HEK293 (cell line): Measurements from ENCODE around the gene ZNF687.

Source experiments
- CTCF ChIA-PET: fragments of 350-600 bp; formaldehyde crosslinking; extraction: SDS; loops from one replicate; lab custom pipeline; 2021; ENCODE audit warnings: antibody characterized with exemption; lab: Yijun Ruan, JAX
- POLR2A ChIA-PET: fragments of 300-600 bp; formaldehyde crosslinking; extraction: SDS; loops from one replicate; lab custom pipeline; 2020; ENCODE audit warnings: antibody characterized with exemption, inconsistent platforms; lab: Yijun Ruan, JAX
- H3K27ac ChIP-seq: fragments of 200-500 bp; sonication (Bioruptor generic); 2 replicates; pipeline ENCODE4 v1.5.1; 2014; ENCODE audit warnings: low read depth, low read length, control low read depth, inconsistent platforms; ENCODE audit errors: extremely low read depth
- H3K36me3 ChIP-seq, 2 experiments: fragments of 200-500 bp in 1 of 2; sonication (Bioruptor generic) in 1 of 2; 1 replicate in 1 of 2; 2 replicates in 1 of 2; pipeline ENCODE4 v1.5.1; 2014 to 2017; ENCODE audit warnings: inconsistent platforms in 2 of 2, low read length in 2 of 2; ENCODE audit not compliant: control insufficient read depth in 2 of 2, insufficient read depth in 1 of 2
- H3K4me1 ChIP-seq: fragments of 200-500 bp; sonication (Bioruptor generic); 2 replicates; pipeline ENCODE4 v1.5.1; 2014; ENCODE audit warnings: mild to moderate bottlenecking, low read length, inconsistent platforms; ENCODE audit not compliant: control insufficient read depth, insufficient read depth
- H3K4me3 ChIP-seq: 2 replicates; pipeline ENCODE4 v1.5.1; 2011; ENCODE audit warnings: low read depth, mild to moderate bottlenecking, control low read depth, low read length, moderate library complexity
- H3K9me3 ChIP-seq: fragments of 200-500 bp; sonication (Bioruptor generic); 2 replicates; pipeline ENCODE4 v1.5.1; 2014; ENCODE audit warnings: low read depth, low read length, inconsistent platforms; ENCODE audit not compliant: control insufficient read depth, insufficient read depth
- FEZF1 ChIP-seq: fragments of 450-650 bp; formaldehyde crosslinking; IDR thresholded peaks from 2 replicates; pipeline ENCODE4 v1.5.1; 2016; ENCODE audit warnings: missing biosample characterization, missing genetic modification characterization
- HOXC10 ChIP-seq: sonication (generic); formaldehyde crosslinking; IDR thresholded peaks from 2 replicates; pipeline ENCODE4 v1.8.1; 2023; ENCODE audit warnings: mild to moderate bottlenecking, missing genetic modification reagents
- MYNN ChIP-seq: fragments of 450-650 bp; formaldehyde crosslinking; IDR thresholded peaks from 2 replicates; pipeline ENCODE4 v1.5.1; 2016; ENCODE audit warnings: missing biosample characterization, missing genetic modification characterization, borderline replicate concordance
- MZF1 ChIP-seq: fragments of 450-650 bp; formaldehyde crosslinking; IDR thresholded peaks from 2 replicates; pipeline ENCODE4 v1.5.1; 2017; ENCODE audit warnings: missing biosample characterization, missing genetic modification characterization, borderline replicate concordance
- OVOL3 ChIP-seq: fragments of 450-650 bp; formaldehyde crosslinking; IDR thresholded peaks from 2 replicates; pipeline ENCODE4 v1.5.1; 2016; ENCODE audit warnings: missing biosample characterization, missing genetic modification characterization
- RBAK ChIP-seq: fragments of 450-650 bp; formaldehyde crosslinking; IDR thresholded peaks from 2 replicates; pipeline ENCODE4 v1.5.1; 2016; ENCODE audit warnings: missing biosample characterization, missing genetic modification characterization
- SP2 ChIP-seq: fragments of 450-650 bp; formaldehyde crosslinking; IDR thresholded peaks from 2 replicates; pipeline ENCODE4 v1.5.1; 2016; ENCODE audit warnings: missing biosample characterization, missing genetic modification characterization
- SP7 ChIP-seq: fragments of 450-650 bp; formaldehyde crosslinking; IDR thresholded peaks from 2 replicates; pipeline ENCODE4 v1.5.1; 2016; ENCODE audit warnings: missing biosample characterization, missing genetic modification characterization
- WT1 ChIP-seq: fragments of 450-650 bp; formaldehyde crosslinking; IDR thresholded peaks from 2 replicates; pipeline ENCODE4 v1.5.1; 2016; ENCODE audit warnings: missing biosample characterization, missing genetic modification characterization
- ZFP3 ChIP-seq: fragments of 450-650 bp; formaldehyde crosslinking; IDR thresholded peaks from 2 replicates; pipeline ENCODE4 v1.5.1; 2016; ENCODE audit warnings: low read depth, missing biosample characterization, missing genetic modification characterization
- ZFP37 ChIP-seq: fragments of 450-650 bp; formaldehyde crosslinking; IDR thresholded peaks from 2 replicates; pipeline ENCODE4 v1.5.1; 2016; ENCODE audit warnings: missing biosample characterization, missing genetic modification characterization
- ZNF140 ChIP-seq: fragments of 450-650 bp; formaldehyde crosslinking; IDR thresholded peaks from 2 replicates; pipeline ENCODE4 v1.5.1; 2016; ENCODE audit warnings: missing biosample characterization, missing genetic modification characterization
- ZNF19 ChIP-seq: fragments of 450-650 bp; formaldehyde crosslinking; IDR thresholded peaks from 2 replicates; pipeline ENCODE4; 2016; ENCODE audit warnings: missing biosample characterization, missing genetic modification characterization, low read depth
- ZNF221 ChIP-seq: fragments of 450-650 bp; formaldehyde crosslinking; IDR thresholded peaks from 2 replicates; pipeline ENCODE4 v1.5.1; 2017; ENCODE audit warnings: missing biosample characterization, missing genetic modification characterization, borderline replicate concordance
- ZNF335 ChIP-seq: fragments of 450-650 bp; formaldehyde crosslinking; conservative IDR thresholded peaks from 2 replicates; pipeline ENCODE4 v1.5.1; 2016; ENCODE audit warnings: missing biosample characterization, missing genetic modification characterization
- ZNF341 ChIP-seq: fragments of 450-650 bp; formaldehyde crosslinking; IDR thresholded peaks from 2 replicates; pipeline ENCODE4; 2016; ENCODE audit warnings: low read depth, missing biosample characterization, missing genetic modification characterization
- ZNF423 ChIP-seq: fragments of 450-650 bp; formaldehyde crosslinking; IDR thresholded peaks from 2 replicates; pipeline ENCODE4 v1.5.1; 2016; ENCODE audit warnings: missing biosample characterization, missing genetic modification characterization
- ZNF501 ChIP-seq: fragments of 450-650 bp; formaldehyde crosslinking; IDR thresholded peaks from 2 replicates; pipeline ENCODE4 v1.5.1; 2016; ENCODE audit warnings: missing biosample characterization, missing genetic modification characterization
- ZNF558 ChIP-seq: fragments of 450-650 bp; formaldehyde crosslinking; IDR thresholded peaks from 2 replicates; pipeline ENCODE4 v1.5.1; 2016; ENCODE audit warnings: missing biosample characterization, missing genetic modification characterization
- ZNF585B ChIP-seq: fragments of 450-650 bp; formaldehyde crosslinking; IDR thresholded peaks from 2 replicates; pipeline ENCODE4 v1.5.1; 2016; ENCODE audit warnings: missing biosample characterization, missing genetic modification characterization
- ZNF600 ChIP-seq: fragments of 450-650 bp; formaldehyde crosslinking; IDR thresholded peaks from 2 replicates; pipeline ENCODE4 v1.5.1; 2016; ENCODE audit warnings: missing biosample characterization, missing genetic modification characterization
- ZNF623 ChIP-seq: fragments of 450-650 bp; formaldehyde crosslinking; IDR thresholded peaks from 2 replicates; pipeline ENCODE4 v1.5.1; 2016; ENCODE audit warnings: missing biosample characterization, missing genetic modification characterization
- ZNF624 ChIP-seq: fragments of 450-650 bp; formaldehyde crosslinking; IDR thresholded peaks from 2 replicates; pipeline ENCODE4 v1.5.1; 2017; ENCODE audit warnings: missing biosample characterization, missing genetic modification characterization
- ZNF677 ChIP-seq: fragments of 450-650 bp; IDR thresholded peaks from 2 replicates; pipeline ENCODE4 v1.5.0; 2018; ENCODE audit warnings: missing biosample characterization, mild to moderate bottlenecking, missing genetic modification characterization, moderate library complexity
- ZNF707 ChIP-seq: fragments of 450-650 bp; formaldehyde crosslinking; IDR thresholded peaks from 2 replicates; pipeline ENCODE4 v1.5.1; 2016; ENCODE audit warnings: missing biosample characterization, missing genetic modification characterization
- ZNF76 ChIP-seq: fragments of 450-650 bp; formaldehyde crosslinking; IDR thresholded peaks from 2 replicates; pipeline ENCODE4; 2016; ENCODE audit warnings: low read depth, missing biosample characterization, missing genetic modification characterization, borderline replicate concordance
- ZNF792 ChIP-seq: fragments of 450-650 bp; formaldehyde crosslinking; IDR thresholded peaks from 2 replicates; pipeline ENCODE4 v1.5.1; 2016; ENCODE audit warnings: missing biosample characterization, missing genetic modification characterization
- TF ChIP-seq, protein P1 (sequence below): fragments of 450-650 bp; formaldehyde crosslinking; IDR thresholded peaks from 2 replicates; pipeline ENCODE4 v1.5.1; 2016; ENCODE audit warnings: missing biosample characterization, missing genetic modification characterization
- TF ChIP-seq, protein P2 (sequence below): fragments of 450-650 bp; formaldehyde crosslinking; conservative IDR thresholded peaks from 2 replicates; pipeline ENCODE4 v1.5.1; 2016; ENCODE audit warnings: low read depth, missing biosample characterization, missing genetic modification characterization
- TF ChIP-seq, protein P3 (sequence below): fragments of 450-650 bp; formaldehyde crosslinking; IDR thresholded peaks from 2 replicates; pipeline ENCODE4 v1.5.1; 2016; ENCODE audit warnings: missing biosample characterization, missing genetic modification characterization
- TF ChIP-seq, protein P4 (sequence below): fragments of 450-650 bp; formaldehyde crosslinking; IDR thresholded peaks from 2 replicates; pipeline ENCODE4 v1.5.1; 2016; ENCODE audit warnings: missing biosample characterization, missing genetic modification characterization, low read depth

The ZNF687 gene

DNA sequence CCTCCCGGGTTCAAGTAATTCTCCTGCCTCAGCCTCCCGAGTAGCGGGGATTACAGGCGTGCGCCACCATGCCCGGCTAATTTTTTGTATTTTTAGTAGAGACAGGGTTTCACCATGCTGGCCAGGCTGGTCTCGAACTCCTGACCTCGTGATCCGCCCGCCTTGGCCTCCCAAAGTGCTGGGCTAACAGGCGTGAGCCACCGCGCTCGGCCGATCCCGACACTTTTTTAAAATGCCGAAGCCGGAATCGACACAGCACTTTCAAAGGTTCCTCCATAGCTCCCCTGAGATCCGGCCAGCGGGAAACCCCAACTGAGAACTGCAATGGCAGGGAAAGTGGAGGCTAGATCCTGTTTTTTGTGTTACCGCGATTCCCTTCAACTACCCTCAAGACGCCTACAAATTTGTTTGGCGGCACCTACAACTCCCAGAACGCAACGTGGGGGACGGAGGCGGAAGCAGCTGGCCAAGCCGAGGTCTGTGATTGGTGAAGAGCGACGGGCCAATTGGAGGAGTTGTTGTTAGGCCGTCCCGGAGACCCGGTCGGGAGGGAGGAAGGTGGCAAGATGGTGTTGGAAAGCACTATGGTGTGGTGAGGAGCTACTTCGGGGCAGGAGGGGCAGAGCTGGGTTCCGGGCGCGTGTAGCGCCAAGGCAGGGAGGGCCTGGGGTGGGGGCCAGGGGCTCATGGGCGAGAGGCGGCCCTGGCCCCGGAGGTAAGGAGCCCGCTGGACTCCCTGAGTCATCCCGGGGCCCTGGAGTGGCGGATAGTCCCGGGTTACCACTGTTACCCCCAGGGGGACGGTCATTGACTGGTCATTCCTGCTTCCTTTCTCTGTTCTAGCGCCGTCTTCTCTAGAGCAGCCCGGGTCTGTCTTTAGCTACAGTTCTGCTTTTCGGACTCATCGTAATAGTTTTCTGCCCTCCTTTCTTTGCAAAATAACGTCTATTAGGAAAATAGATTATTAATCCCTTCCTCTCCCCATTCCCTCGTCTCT is 27.6 kb upstream of the ZNF687 start, which contains the start of gene PSMD4:
TSS of gene PSMD4 (plus strand) at position 518 of the 997 bp plus-strand sequence. CDS start at position 567, 49 bp downstream.
- Histone ChIP-seq H3K36me3 (peaks cover 1 to 9% of the 10 kb centered on the region in 2 experiments), H3K4me1 (peaks cover 2% of the 10 kb centered on the region; the same call in 1 of the 2 replicates), H3K27ac (peak within 1 kb of the TSS; percentile 42), H3K4me3 (peak within 1 kb of the TSS; percentile 92), H3K9me3 (no peaks in the 10 kb centered on the region)
- CTCF ChIA-PET = interaction anchor here (0.7 to 1.5 kb wide), 4 partner anchors 25 to 87 kb away, joined by 3 to 6 read pairs (median 4); no protein-coding TSS in a partner anchor
- POLR2A ChIA-PET = interaction anchor here (0.6 to 2.3 kb wide), 21 partner anchors 9 to 210 kb away, joined by 3 to 24 read pairs (median 4); partner anchors contain the start of genes CDC42SE1, MLLT11, PIP5K1A and PSMB4
- TF ChIP-seq, protein P1, sequence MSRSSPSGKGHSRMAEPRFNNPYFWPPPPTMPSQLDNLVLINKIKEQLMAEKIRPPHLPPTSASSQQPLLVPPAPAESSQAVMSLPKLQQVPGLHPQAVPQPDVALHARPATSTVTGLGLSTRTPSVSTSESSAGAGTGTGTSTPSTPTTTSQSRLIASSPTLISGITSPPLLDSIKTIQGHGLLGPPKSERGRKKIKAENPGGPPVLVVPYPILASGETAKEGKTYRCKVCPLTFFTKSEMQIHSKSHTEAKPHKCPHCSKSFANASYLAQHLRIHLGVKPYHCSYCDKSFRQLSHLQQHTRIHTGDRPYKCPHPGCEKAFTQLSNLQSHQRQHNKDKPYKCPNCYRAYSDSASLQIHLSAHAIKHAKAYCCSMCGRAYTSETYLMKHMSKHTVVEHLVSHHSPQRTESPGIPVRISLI (tag by site-specific recombination) = no peak
- TF ChIP-seq ZNF341 (peak; percentile 65), ZNF221 (tag by site-specific recombination) (no peak), ZNF140 (tag by site-specific recombination) (no peak), ZNF76 (tag by site-specific recombination) (peak; percentile 85), FEZF1 (no peak), ZNF19 (no peak), MYNN (tag by site-specific recombination) (no peak), SP2 (tag by site-specific recombination) (peak; percentile 90), ZFP3 (tag by site-specific recombination) (no peak), ZNF335 (tag by site-specific recombination) (peak; percentile 86), OVOL3 (tag by site-specific recombination) (0 out of 2 replicates have a peak, but pooled peaks have one; percentile 28), ZNF623 (tag by site-specific recombination) (peak; percentile 14; the same call in 1 of the 2 replicates), ZNF423 (tag by site-specific recombination) (no peak), ZNF501 (tag by site-specific recombination) (peak; percentile 81; the same call in 1 of the 2 replicates), ZNF792 (tag by site-specific recombination) (no peak), MZF1 (tag by site-specific recombination) (no peak), ZNF624 (tag by site-specific recombination) (no peak), SP7 (tag by site-specific recombination) (peak; percentile 51; the same call in 1 of the 2 replicates), ZNF600 (tag by site-specific recombination) (peak; percentile 90), RBAK (no peak), HOXC10 (CRISPR knock-in tag) (no peak), ZFP37 (tag by site-specific recombination) (peak; percentile 75), WT1 (tag by site-specific recombination) (peak; percentile 32; the same call in 1 of the 2 replicates), ZNF707 (no peak), ZNF677 (tag by site-specific recombination) (no peak), ZNF585B (no peak), ZNF558 (tag by site-specific recombination) (peak; percentile 45; the same call in 1 of the 2 replicates)
- TF ChIP-seq, protein P2, sequence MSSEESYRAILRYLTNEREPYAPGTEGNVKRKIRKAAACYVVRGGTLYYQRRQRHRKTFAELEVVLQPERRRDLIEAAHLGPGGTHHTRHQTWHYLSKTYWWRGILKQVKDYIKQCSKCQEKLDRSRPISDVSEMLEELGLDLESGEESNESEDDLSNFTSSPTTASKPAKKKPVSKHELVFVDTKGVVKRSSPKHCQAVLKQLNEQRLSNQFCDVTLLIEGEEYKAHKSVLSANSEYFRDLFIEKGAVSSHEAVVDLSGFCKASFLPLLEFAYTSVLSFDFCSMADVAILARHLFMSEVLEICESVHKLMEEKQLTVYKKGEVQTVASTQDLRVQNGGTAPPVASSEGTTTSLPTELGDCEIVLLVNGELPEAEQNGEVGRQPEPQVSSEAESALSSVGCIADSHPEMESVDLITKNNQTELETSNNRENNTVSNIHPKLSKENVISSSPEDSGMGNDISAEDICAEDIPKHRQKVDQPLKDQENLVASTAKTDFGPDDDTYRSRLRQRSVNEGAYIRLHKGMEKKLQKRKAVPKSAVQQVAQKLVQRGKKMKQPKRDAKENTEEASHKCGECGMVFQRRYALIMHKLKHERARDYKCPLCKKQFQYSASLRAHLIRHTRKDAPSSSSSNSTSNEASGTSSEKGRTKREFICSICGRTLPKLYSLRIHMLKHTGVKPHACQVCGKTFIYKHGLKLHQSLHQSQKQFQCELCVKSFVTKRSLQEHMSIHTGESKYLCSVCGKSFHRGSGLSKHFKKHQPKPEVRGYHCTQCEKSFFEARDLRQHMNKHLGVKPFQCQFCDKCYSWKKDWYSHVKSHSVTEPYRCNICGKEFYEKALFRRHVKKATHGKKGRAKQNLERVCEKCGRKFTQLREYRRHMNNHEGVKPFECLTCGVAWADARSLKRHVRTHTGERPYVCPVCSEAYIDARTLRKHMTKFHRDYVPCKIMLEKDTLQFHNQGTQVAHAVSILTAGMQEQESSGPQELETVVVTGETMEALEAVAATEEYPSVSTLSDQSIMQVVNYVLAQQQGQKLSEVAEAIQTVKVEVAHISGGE (tag by site-specific recombination) = peak; percentile 60
- TF ChIP-seq, protein P3, sequence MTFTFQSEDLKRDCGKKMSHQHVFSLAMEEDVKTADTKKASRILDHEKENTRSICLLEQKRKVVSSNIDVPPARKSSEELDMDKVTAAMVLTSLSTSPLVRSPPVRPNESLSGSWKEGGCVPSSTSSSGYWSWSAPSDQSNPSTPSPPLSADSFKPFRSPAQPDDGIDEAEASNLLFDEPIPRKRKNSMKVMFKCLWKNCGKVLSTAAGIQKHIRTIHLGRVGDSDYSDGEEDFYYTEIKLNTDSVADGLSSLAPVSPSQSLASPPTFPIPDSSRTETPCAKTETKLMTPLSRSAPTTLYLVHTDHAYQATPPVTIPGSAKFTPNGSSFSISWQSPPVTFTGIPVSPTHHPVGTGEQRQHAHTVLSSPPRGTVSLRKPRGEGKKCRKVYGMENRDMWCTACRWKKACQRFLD (tag by site-specific recombination) = no peak
- TF ChIP-seq, protein P4, sequence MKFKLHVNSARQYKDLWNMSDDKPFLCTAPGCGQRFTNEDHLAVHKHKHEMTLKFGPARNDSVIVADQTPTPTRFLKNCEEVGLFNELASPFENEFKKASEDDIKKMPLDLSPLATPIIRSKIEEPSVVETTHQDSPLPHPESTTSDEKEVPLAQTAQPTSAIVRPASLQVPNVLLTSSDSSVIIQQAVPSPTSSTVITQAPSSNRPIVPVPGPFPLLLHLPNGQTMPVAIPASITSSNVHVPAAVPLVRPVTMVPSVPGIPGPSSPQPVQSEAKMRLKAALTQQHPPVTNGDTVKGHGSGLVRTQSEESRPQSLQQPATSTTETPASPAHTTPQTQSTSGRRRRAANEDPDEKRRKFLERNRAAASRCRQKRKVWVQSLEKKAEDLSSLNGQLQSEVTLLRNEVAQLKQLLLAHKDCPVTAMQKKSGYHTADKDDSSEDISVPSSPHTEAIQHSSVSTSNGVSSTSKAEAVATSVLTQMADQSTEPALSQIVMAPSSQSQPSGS (tag by site-specific recombination) = no peak
